ENCODE measurements around the gene ABCB11. TPM values are rescaled to one million over a fixed set of nuclear protein-coding genes. Genes with fewer than 3 reads are reported as not detected.
"Not testable (repeated sequence)": the region's sequence is repeated elsewhere in the genome, so short reads cannot be mapped to it uniquely, and the experiment has no call there.

ABCB11 gene
- total RNA-seq, 1 donor from 2014 or later = not detected

DNA sequence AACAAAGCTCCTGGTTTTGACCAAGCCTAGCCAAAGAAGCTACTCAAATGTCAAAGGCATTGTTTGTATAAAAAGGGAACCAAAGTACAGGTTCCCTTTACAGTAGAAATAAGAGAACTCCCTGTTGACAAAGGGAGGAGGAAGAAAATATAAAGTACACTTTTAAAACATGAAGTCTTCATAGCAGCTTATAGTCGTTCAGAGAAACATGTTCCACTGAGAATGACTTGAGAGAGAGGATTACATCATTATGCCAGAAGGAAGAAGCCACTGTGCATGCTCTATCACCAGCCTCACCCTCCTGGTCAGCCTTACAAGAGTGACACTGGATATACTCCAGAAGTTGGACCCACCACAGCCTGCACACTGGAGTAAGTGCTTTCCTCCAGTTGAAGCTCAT is 35.8 kb upstream of the ABCB11 start:
- no peak overlapping the region for H2AFZ ChIP-seq (replicated peaks)
- no peaks in the 10 kb centered on the region for H3K4me1 ChIP-seq
- no peaks in the 10 kb centered on the region for H3K9me3 ChIP-seq (ENCODE audit: low read depth)
- no peaks in the 10 kb centered on the region for H4K20me1 ChIP-seq (ENCODE audit: low read depth)
- no peaks in the 10 kb centered on the region for H3K9me3 Mint-ChIP-seq
- H3K36me3 Mint-ChIP-seq = no peaks in the 10 kb centered on the region
- no peaks in the 10 kb centered on the region for H3K27me3 ChIP-seq
- no peak overlapping the region for H3K9ac ChIP-seq
- no peak overlapping the region for H3K4me2 ChIP-seq
- no peak overlapping the region for H3K27ac ChIP-seq
- no peak overlapping the region for H3K4me3 ChIP-seq
- H3K27ac Mint-ChIP-seq = no peak overlapping the region
- TF ChIP-seq, protein P1, sequence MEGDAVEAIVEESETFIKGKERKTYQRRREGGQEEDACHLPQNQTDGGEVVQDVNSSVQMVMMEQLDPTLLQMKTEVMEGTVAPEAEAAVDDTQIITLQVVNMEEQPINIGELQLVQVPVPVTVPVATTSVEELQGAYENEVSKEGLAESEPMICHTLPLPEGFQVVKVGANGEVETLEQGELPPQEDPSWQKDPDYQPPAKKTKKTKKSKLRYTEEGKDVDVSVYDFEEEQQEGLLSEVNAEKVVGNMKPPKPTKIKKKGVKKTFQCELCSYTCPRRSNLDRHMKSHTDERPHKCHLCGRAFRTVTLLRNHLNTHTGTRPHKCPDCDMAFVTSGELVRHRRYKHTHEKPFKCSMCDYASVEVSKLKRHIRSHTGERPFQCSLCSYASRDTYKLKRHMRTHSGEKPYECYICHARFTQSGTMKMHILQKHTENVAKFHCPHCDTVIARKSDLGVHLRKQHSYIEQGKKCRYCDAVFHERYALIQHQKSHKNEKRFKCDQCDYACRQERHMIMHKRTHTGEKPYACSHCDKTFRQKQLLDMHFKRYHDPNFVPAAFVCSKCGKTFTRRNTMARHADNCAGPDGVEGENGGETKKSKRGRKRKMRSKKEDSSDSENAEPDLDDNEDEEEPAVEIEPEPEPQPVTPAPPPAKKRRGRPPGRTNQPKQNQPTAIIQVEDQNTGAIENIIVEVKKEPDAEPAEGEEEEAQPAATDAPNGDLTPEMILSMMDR (IDR thresholded peaks at IDR 0.05) = no peak
- no peak for TF ChIP-seq EZH2 (IDR thresholded peaks at IDR 0.05)
- no peak for TF ChIP-seq EZH2phosphoT487 (IDR thresholded peaks at IDR 0.05)
- H3K79me2 ChIP-seq (ENCODE audit: low read depth) = no peaks in the 10 kb centered on the region
- no peaks in the 10 kb centered on the region for H3K27me3 Mint-ChIP-seq (ENCODE audit: insufficient read depth, low read depth)
- H3K4me3 Mint-ChIP-seq = no peak overlapping the region
- no peaks in the 10 kb centered on the region for H3K4me1 Mint-ChIP-seq
- H3F3A ChIP-seq (ENCODE audit: low read depth) = no peaks in the 10 kb centered on the region
- DNase-seq (ENCODE audit: low spot score) = no peak
- H3K36me3 ChIP-seq = no peaks in the 10 kb centered on the region

DNA sequence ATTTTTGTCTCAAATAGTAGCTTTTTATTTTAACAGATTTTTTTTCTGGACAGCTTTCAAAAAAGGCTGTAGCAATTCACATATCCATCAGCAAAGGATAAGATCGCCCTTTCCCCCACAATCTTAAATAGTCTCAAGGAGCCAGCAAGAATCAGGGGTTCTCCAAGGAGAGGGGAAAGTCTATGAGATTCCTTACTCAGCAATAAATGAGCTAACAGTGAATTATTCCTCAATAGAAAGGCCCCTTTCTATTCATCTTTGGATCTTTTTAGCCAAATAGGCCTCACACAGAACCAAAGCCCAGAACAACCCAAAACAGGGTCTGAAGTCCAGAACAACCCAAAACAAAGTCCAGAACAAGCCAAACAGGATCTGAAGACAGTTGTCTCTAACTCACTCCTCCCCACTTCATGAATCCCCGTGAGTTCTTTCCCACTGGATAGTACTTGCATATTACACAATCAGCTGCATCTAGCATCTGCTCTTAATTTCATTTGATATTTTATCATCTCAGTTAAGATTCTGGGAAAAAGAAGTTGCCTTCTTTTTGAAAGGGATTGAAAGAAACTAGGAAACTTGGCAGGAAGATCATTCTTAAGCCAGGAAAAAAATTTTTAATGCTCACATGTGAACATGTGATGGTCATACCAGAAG is 34.9 kb upstream of the ABCB11 start:
- no peaks in the 10 kb centered on the region for H3K27me3 Mint-ChIP-seq (ENCODE audit: insufficient read depth, low read depth)
- no peak overlapping the region for H3K4me3 Mint-ChIP-seq
- no peak overlapping the region for H3K4me3 ChIP-seq
- no peaks in the 10 kb centered on the region for H4K20me1 ChIP-seq (ENCODE audit: low read depth)
- H3F3A ChIP-seq (ENCODE audit: low read depth) = no peaks in the 10 kb centered on the region
- H3K4me2 ChIP-seq = no peak overlapping the region
- no peak for DNase-seq (ENCODE audit: low spot score)
- H3K27me3 ChIP-seq = no peaks in the 10 kb centered on the region
- H3K4me1 Mint-ChIP-seq = no peaks in the 10 kb centered on the region
- H3K36me3 ChIP-seq = no peaks in the 10 kb centered on the region
- no peak for TF ChIP-seq EZH2phosphoT487 (IDR thresholded peaks at IDR 0.05)
- TF ChIP-seq EZH2 (IDR thresholded peaks at IDR 0.05) = no peak
- TF ChIP-seq, protein P1 (IDR thresholded peaks at IDR 0.05) = no peak
- H3K79me2 ChIP-seq (ENCODE audit: low read depth) = no peaks in the 10 kb centered on the region
- no peaks in the 10 kb centered on the region for H3K9me3 Mint-ChIP-seq
- H3K27ac Mint-ChIP-seq = no peak overlapping the region
- H3K4me1 ChIP-seq = no peaks in the 10 kb centered on the region
- H3K36me3 Mint-ChIP-seq = no peaks in the 10 kb centered on the region
- H2AFZ ChIP-seq (replicated peaks) = no peak overlapping the region
- no peaks in the 10 kb centered on the region for H3K9me3 ChIP-seq (ENCODE audit: low read depth)
- H3K27ac ChIP-seq = no peak overlapping the region
- H3K9ac ChIP-seq = no peak overlapping the region

DNA sequence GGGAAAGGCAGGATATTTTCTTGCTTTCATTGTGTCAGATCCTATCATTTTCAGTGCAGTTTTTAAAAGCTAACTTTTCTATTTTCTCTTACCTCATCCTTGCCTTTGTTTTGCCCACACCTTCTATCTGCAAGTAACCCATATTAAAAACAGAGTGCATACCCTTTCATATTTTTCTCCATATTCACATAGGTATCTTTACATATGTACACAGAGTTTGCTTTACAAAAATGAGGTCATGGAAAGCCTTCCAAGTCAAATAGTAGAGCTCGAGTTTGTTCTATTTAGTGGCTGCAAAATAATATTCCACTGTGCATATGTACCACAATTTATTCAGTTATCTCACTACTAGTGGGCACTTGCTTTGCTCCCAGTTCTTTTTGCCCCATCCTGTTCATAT is 34.3 kb upstream of the ABCB11 start:
- no peak for DNase-seq (ENCODE audit: low spot score)
- TF ChIP-seq EZH2 (IDR thresholded peaks at IDR 0.05) (no peak), EZH2phosphoT487 (IDR thresholded peaks at IDR 0.05) (no peak)
- TF ChIP-seq, protein P1 (IDR thresholded peaks at IDR 0.05) = no peak
- Mint-ChIP-seq H3K27me3 (ENCODE audit: insufficient read depth, low read depth) (no peaks in the 10 kb centered on the region), H3K9me3 (no peaks in the 10 kb centered on the region), H3K4me1 (no peaks in the 10 kb centered on the region), H3K4me3 (no peak overlapping the region), H3K36me3 (no peaks in the 10 kb centered on the region), H3K27ac (no peak overlapping the region)
- Histone ChIP-seq H3K36me3 (no peaks in the 10 kb centered on the region), H4K20me1 (ENCODE audit: low read depth) (no peaks in the 10 kb centered on the region), H3K4me2 (no peak overlapping the region), H3F3A (ENCODE audit: low read depth) (no peaks in the 10 kb centered on the region), H3K27ac (no peak overlapping the region), H3K9me3 (ENCODE audit: low read depth) (no peaks in the 10 kb centered on the region), H3K4me3 (no peak overlapping the region), H3K79me2 (ENCODE audit: low read depth) (no peaks in the 10 kb centered on the region), H3K27me3 (no peaks in the 10 kb centered on the region), H3K4me1 (no peaks in the 10 kb centered on the region), H3K9ac (no peak overlapping the region), H2AFZ (replicated peaks) (no peak overlapping the region)

DNA sequence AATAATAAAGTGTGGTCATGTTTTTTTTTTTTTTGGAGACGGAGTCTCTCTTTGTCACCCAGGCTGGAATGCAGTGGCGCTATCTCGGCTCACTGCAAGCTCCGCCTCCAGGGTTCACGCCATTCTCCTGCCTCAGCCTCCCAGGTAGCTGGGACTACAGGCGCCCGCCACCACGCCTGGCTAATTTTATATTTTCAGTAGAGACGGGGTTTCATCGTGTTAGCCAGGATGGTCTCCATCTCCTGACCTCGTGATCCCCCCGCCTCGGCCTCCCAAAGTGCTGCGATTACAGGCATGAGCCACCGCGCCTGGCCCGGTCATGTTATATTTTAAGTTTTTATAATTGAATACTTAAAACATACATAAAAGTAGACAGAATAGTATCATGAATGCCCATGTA is 33.1 kb upstream of the ABCB11 start:
- H3K4me1 ChIP-seq; H3K9me3 ChIP-seq (ENCODE audit: low read depth); H3K27me3 ChIP-seq; H2AFZ ChIP-seq (replicated peaks); H3K36me3 ChIP-seq; H3K4me1 Mint-ChIP-seq; H3K9ac ChIP-seq; DNase-seq (ENCODE audit: low spot score); H3K4me3 Mint-ChIP-seq; H3K27ac ChIP-seq; H3K4me3 ChIP-seq; H3F3A ChIP-seq (ENCODE audit: low read depth); H3K36me3 Mint-ChIP-seq; H3K4me2 ChIP-seq; H4K20me1 ChIP-seq (ENCODE audit: low read depth); H3K27me3 Mint-ChIP-seq (ENCODE audit: insufficient read depth, low read depth); H3K79me2 ChIP-seq (ENCODE audit: low read depth); H3K27ac Mint-ChIP-seq; H3K9me3 Mint-ChIP-seq: not testable (repeated sequence)

DNA sequence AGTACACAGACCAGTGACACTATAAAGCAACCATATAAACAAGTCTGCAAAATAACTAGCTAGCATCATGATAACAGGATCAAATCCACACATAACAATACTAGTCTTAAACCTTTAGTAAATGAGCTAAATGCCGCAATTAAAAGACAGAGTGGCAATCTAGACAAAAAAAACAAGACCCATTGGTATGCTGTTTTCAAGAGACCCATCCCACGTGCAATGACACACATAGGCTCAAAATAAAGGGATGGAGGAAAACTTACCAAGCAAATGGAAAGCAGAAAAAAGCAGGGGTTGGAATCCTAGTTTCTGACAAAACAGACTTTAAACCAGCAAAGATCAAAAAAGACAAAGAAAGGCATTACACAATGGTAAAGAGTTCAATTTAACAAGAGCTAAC is 23.5 kb upstream of the ABCB11 start:
- H3K27me3 ChIP-seq; H3K4me2 ChIP-seq; H3K4me1 Mint-ChIP-seq; H3K36me3 ChIP-seq; DNase-seq (ENCODE audit: low spot score); H2AFZ ChIP-seq (replicated peaks); H3K4me3 ChIP-seq; H3K27ac Mint-ChIP-seq; H3K79me2 ChIP-seq (ENCODE audit: low read depth); H3K9me3 ChIP-seq (ENCODE audit: low read depth); H3K36me3 Mint-ChIP-seq; H3K9ac ChIP-seq; H3K27me3 Mint-ChIP-seq (ENCODE audit: insufficient read depth, low read depth); H3K4me1 ChIP-seq; H3K4me3 Mint-ChIP-seq; H3K27ac ChIP-seq; H4K20me1 ChIP-seq (ENCODE audit: low read depth); H3F3A ChIP-seq (ENCODE audit: low read depth): not testable (repeated sequence)
- H3K9me3 Mint-ChIP-seq = peaks cover 35% of the 10 kb centered on the region

Data from neural progenitor cell (in vitro differentiated cells).